Mesendoderm (in vitro differentiated cells): ENCODE results near the gene RDH11. TPM values are rescaled to one million over a fixed set of nuclear protein-coding genes. Genes with fewer than 3 reads are reported as not detected.

Experiments used
- small RNA-seq: library from polyadenylated mRNA; stranded (forward); fragments of <200 nt; extraction: miRNeasy Mini kit (QIAGEN cat#:217004); gene quantifications from one replicate; pipeline ENCODE3, GENCODE V24; 2013; ENCODE audit not compliant: insufficient read depth

Gene RDH11

Small RNAs within 50 kb of the gene (small RNA-seq; reads per million reads assigned to genes)
- gene AL049779.3 (not detected), gene RN7SL369P (not detected), gene RNA5SP386 (not detected)
